Fibroblast of gingiva (primary cell): Measurements from ENCODE around the gene SPEF2.
A peak's percentile ranks its signal among the peaks of the same experiment; 100 is the strongest.

Source experiments
- DNase-seq: peaks from one replicate; pipeline ENCODE4 v3.0.0-alpha.2; 2011; ENCODE audit warnings: low read depth

Gene SPEF2, protein sequence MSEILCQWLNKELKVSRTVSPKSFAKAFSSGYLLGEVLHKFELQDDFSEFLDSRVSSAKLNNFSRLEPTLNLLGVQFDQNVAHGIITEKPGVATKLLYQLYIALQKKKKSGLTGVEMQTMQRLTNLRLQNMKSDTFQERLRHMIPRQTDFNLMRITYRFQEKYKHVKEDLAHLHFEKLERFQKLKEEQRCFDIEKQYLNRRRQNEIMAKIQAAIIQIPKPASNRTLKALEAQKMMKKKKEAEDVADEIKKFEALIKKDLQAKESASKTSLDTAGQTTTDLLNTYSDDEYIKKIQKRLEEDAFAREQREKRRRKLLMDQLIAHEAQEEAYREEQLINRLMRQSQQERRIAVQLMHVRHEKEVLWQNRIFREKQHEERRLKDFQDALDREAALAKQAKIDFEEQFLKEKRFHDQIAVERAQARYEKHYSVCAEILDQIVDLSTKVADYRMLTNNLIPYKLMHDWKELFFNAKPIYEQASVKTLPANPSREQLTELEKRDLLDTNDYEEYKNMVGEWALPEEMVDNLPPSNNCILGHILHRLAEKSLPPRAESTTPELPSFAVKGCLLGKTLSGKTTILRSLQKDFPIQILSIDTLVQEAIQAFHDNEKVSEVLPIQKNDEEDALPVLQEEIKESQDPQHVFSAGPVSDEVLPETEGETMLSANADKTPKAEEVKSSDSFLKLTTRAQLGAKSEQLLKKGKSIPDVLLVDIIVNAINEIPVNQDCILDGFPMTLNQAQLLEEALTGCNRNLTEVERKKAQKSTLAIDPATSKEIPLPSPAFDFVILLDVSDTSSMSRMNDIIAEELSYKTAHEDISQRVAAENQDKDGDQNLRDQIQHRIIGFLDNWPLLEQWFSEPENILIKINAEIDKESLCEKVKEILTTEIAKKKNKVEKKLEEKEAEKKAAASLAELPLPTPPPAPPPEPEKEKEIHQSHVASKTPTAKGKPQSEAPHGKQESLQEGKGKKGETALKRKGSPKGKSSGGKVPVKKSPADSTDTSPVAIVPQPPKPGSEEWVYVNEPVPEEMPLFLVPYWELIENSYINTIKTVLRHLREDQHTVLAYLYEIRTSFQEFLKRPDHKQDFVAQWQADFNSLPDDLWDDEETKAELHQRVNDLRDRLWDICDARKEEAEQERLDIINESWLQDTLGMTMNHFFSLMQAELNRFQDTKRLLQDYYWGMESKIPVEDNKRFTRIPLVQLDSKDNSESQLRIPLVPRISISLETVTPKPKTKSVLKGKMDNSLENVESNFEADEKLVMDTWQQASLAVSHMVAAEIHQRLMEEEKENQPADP (N-terminal part only)

DNA sequence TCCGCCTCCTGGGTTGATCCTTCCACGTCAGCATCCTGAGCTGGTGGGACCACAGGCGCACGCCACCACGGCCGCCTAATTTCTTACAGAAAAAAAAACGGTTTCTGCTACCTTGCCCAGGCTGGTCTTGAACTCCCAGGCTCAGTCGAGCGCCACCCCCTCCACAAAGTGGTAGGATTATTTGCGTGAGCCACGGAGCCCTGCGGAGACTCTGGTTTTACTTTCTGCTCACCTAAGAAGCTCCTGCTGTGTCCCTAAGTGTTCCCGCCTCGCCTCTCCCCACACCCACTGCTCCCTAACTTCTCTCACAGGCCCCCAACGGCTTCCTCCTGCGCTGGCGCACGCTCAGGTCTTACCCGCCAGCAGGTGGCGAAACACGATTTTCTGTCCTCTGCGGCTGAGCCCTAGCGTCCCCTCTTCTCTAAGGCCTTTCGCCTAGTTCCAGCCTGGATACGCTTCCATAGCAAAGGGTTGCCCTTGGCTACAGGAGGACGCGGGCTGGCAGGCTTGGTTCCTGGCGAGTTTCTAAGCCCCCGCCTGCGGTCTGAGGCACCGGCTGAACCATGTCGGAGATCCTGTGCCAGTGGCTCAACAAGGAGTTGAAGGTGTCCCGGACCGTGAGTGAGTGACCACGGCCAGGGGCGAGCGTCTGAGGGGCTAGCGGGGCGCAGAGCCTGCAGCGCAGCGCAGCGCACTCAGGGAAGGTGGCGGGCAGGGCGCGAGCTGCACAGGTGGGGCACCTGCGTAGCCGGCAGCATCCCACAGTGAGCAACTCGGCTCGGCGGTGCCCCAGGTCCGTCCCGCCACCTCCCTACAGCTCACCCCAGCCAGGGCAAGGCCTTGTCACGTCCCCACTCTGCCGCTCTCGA lies at the start of gene SPEF2:
SPEF2 (plus strand) TSS at position 429 of the 869 bp plus-strand sequence; CDS start at position 564, 135 bp downstream.
- peak; percentile 93 for DNase-seq

DNA sequence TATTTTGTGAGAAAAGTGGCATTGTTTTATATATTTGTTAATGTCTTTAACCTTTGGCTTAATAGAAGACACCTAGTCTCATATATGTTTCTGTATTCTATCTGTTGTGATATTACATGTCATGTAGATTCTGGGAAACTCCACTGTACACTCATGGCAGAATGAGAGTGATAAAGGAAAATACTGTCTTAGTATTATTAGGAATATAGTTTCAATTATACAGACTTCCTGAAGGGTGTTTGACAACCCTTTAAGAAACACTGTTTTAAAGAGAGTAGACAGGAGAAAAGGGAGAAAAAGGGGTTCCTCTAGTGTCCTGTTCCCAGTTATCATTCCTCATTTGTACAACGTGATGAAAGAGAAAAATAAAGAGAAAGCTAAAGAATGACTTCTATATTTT lies 42.1 kb upstream of the SPEF2 start:
- DNase-seq, result no peak

DNA sequence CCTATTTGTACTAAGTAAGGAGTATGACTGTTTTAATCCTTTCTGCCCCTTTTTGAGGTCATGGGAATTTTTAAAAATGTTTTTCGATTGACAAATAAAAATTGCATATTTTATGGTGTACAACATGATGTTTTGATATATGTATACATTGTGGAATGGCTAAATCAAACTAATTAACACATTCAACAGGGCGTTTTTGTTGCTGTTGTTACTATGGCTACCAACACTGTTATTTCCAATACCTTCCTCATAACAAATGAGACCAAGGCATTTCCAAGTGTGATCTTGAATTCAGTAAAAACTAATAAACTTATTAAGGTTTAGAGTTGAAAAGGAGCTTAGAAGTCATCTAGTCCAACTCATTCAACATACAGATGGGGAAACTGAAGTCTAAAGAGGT lies 30.2 kb upstream of the SPEF2 start:
- DNase-seq, result no peak

DNA sequence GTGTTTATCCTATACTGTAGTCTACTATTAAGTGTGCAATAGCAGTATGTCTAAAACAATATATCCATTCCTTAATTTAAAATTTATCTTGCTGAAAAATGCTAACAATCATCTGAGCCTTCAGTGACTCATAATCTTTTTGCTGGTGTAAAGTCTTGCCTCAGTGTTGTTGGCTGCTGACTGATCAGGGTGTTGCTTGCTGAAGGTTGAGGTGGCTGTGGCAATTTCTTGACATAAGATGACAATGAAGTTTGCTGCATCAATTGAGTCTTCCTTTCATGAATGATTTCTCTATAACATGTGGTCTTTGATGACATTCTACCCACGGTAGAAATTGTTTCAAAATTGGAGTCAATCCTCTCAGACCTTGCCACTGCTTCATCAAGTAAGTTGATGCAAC lies 24.3 kb upstream of the SPEF2 start:
- no peak for DNase-seq

DNA sequence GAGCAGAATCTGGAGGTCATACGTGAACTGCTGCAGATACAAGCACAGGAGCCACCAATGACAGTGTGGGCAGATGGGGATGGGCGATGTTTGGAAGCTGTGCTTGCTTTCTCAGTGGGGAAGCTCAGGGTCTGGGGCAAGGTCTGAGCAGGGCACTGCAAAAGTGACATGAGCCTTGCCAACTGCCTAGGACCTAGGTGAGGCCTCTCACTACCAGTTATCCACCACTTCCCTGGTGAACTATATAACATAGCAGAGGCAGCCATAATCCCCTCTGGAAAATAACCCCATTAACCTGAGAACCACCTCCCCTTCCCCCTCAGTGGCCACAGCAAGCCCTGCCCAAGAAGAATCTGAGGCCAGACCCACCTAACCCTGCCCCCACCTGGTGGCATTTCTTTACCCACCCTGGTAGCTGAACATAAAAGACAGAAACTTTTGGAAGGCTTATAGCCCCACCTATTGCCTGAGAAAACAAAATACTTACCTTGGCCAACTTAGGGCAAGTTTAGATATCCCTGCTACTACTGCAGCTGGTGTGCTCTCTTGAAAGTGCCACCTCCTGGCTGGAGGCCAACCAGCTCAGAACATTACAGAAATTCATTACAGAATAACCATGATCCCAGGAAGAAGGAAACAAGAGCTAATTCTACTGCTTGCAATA lies 18.8 kb upstream of the SPEF2 start:
- DNase-seq, result no peak

DNA sequence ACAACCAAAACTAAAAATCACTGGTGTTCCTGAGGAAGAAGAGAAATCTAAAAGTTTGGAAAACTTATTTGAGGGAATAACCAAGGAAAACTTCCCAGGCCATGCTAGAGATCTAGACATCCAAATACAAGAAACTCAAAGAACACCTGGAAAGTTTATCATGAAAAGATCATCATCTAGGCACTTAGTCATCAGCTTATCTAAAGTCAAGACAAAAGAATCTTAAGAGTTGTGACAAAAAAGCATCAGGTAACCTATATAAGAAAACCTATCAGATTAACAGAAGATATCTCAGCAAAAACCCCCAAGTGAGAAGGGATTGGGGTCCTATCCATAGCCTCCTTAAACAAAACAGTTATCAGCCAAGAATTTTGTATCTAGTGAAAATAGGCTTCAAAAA lies 17.1 kb upstream of the SPEF2 start:
- no peak for DNase-seq

DNA sequence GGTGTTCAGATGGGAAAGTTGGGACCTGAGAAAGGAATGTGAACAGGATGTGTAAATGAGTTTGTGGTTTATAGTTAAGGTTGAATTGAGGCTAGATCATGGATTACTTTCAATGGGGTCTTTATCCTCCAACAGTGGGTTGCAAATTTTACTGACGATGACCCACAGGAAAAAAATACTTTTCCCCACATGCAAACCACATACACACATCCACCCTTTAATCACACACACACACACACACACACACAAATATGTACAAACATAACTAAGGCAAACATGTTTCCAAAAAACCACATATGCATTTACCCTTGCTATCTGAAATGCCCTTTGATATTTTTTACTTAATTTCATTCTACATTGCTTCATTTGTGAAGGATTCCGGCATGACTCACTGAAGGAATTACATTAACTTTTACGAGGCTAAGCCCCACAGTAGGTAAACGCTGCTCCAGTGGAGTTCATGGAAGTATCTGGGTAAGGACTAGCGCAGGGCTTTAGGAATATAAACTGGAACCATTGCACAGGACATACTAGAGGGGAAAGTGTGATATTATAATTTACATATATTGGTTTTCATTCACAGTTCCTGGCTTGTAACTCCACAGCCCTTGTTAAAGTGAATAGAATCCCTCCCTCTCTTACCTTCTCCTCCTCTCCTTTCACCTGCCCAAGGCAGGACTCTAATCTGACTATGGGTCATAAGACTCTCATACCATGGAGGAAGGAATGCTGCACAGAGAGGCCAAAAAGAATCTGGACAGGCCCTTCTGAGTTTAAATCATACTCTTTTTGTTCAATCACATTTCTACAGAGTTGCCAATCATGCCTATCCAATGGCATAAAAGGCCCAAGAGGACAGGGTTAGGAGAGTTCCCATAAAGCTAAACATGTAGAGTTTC lies 8.5 kb upstream of the SPEF2 start:
- DNase-seq, result no peak

DNA sequence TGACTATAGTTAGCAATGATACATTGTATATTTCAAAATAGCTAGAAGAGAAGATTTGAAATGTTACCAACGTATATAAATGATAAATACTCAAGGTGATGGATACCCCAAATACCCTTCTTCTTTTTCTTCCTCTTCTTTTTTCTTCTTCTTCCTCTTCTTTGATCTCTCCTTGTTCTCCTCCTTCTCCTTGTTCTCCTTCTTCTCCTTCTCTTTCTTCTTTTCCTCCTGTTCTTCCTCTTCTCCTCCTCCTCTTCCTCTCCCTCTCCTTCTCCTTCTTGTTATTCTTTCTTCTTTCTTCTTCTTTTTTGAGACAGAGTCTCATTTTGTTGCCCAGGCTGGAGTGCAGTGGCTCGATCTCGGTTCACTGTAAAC lies 616 bp upstream of the SPEF2 start:
- no peak for DNase-seq

DNA sequence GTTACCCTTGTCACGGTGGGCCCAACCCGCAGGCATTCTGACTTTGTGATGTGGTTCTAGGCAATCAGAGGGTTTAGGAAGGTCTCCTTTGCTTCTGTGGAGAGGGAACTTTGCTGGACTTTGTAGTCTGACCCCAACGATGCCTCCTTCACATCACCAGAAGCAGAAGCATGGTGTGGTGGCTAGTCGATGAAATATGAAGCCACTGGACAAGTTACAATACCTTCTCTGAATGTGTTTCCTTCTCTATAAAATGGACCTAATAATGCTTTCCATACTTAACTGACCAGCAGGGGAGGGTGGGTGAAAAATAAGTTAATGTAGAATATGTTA lies 607 bp downstream of the SPEF2 start:
- no peak for DNase-seq

DNA sequence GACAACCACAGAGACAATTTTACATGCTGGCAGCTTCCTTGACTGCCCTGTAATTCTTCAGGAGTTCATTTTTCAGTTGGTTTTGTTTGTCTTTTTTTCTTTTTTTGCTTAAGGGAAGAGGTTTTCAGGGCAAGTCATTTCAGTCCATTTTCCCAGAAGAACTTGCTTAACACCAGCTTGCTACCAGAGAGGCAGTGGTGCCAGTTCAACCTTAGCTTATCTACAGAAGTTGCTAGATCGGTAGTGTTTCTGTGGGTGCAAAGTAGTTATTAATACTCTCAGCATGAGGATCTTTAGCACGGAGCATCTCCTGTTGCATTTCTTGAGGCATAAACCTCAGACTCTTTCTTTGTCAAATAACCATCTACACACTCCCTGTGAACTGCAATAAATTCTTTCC lies 1.1 kb downstream of the SPEF2 start:
- peak; percentile 12 for DNase-seq

DNA sequence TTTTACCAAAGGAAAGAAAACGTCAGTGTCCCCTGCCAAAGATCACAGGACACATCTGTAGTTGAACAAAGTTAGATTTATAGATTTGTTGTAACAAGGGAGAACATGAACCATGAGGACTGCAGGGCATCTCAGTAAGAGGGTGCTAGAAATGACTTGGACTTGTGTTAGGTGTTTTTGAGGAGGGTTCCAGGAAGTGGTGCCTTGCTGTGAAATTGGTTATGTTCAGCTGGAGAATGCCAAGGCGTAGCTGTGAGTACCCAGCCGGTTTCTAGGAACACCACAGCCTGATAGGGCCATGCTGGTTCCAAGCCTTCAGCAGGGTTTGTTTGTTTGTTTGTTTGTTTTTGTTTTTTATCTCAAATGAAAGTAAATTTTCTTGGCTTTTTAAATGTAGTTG lies 5.3 kb downstream of the SPEF2 start:
- DNase-seq, result no peak

DNA sequence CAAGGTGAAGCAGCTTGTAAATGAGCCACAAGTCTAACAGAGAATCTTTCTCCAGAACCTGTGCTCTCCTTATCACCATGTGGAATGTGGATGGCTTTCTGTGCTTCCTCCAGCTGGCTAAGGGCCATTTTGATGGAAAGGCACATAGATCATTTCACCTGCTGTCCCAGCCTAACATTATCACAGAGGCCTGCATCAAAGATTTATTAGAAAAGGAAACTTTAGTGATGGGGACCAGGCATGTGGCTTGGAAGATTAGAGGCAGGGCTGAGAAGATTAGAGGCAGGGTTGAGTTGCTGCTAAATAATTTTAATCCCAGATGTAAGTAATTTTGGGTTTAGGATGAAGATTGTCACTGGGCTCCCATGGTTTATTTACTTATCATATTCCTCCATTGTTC lies 6.3 kb downstream of the SPEF2 start:
- no peak for DNase-seq

DNA sequence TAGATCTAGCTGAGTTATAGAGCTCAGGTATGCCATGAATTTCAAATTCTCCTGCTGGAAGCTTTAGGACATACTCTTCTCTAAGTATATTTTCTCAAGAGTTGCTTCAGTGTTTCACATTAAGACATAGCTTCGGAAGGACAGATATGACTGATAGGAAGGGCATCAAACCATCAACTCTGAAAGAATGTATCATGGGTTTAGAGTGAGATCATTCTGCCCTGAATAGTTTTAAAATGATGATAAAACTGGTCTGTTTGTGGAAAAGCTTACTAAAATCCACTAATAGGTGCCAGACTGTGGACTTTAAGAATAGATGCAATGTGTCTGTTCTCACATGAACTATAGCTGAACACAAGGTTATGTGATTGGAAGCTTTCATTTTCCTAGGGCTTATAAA lies 8.4 kb downstream of the SPEF2 start:
- no peak for DNase-seq

DNA sequence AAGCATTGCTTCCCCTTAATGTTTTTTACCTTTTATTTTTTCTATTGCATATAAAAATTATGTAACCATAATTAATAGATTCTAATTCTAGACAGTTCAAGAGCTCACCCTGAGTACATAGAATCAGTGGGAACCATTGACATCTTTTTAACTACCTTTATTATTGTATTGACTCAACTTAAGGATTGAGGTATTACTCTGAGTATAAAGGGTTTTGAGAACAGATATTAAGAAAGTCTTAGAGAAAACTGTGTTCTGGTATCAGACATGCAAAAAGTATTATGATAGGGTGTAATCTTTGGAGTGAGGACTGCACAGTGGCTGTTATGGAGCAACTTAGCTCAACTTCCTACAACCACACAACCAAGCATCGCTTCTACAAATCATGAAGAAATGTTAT lies 8.9 kb downstream of the SPEF2 start:
- no peak for DNase-seq

DNA sequence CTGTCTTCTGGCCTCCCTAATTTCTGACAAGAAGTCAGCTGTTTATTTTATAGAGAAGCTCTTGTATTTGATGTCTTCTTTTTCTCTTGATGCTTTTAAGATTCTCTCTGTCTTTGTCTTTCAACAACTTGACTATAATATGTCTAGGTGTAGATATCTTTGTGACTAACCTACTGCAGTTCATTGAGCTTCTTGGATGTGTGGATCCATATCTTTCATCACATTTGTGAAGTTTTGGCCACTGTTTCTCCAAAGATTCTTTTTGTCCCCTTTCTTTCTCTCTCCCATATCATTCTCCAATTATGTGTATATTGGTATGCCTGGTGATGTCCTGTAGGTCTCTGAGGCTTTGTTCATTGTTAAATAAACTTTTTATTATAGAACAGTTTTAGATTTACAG lies 16.7 kb downstream of the SPEF2 start:
- no peak for DNase-seq

DNA sequence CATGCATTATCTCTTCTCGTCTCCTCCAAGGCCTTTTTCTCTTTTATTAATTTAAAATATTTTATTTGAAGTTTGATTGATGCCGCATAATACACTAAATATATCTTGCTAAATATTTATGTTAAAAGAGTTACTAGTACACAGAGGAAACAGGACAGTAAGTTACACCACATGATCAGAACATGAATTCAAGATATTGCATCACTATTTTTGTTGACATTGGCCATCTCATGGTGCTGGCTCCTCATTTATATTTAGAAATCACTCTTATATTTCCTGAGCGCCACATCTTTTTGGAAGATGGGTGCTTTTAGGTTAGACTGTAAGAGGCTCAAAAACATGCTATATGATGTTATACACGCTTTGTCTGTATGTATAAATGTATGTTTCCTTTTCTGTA lies 23.0 kb downstream of the SPEF2 start:
- DNase-seq, result peak; percentile 46

DNA sequence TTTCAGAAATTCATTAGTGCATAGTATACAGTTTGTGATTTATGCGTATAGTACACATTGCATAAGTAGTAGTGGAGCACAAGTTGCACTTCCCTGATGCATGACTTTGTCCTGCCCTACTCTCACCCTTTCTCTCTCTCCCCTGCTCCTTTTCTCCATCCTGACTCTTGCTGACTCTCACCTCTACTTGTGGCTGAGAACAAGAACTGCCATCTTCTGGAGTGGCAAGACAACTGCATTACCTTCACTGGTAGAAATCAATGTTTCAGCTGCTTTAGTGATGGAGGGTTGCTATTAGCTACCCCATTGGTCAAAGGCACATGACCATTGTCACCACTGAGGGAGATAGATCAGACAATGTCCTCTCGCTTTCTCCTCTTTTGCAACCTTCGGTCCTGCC lies 26.9 kb downstream of the SPEF2 start:
- no peak for DNase-seq

DNA sequence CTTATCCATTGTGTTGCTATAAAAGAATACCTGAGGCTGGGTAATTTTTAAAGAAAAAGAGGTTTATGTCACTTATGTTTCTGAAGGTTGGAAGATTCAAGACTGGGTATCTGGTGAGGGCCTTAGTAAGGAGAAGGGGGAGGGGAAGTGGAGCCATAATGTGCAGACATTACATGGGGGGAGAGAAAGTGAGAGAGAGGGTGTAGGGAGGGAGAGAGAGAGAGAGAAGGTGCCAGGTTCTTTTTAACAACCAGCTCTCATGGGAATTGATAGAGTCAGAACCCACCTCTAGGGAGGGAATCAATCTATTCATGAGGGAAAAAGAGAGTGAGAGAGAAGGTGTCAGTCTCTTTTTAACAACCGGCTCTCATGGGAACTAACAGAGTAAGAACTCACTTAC lies 29.5 kb downstream of the SPEF2 start:
- no peak for DNase-seq

DNA sequence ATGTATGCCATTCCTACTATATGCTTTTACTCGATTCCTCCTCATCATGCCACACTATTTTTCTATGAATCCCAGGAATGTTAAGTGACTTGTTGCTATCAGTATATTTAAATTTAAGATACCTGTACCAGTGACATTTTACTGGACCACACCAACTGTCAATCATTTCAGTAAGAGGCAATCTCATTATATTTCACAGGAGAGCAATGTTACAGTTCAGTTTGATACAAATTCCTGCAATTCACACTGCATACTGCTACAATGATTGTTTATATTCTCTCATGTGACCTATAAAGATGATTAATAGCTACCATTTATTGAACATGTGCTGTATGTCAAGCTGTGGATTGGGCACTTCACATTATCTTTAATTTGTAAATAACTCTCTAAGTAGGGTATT lies 30.0 kb downstream of the SPEF2 start:
- DNase-seq, result no peak
